Right hindlimb (tissue), 1 donor: Measurements from ENCODE around the gene CCDC178.
"Not testable (repeated sequence)": the region's sequence is repeated elsewhere in the genome, so short reads cannot be mapped to it uniquely, and the experiment has no call there.

Experiments
- DNase-seq: peaks from one replicate; pipeline ENCODE4 v3.0.0-alpha.2; 2018

CCDC178 gene

GRCh38 chr18:32974421-32975162 lies 465.9 kb downstream of the CCDC178 start:
- no peak for DNase-seq

GRCh38 chr18:32968248-32968647 lies 472.3 kb downstream of the CCDC178 start:
- DNase-seq: no peak

DNA sequence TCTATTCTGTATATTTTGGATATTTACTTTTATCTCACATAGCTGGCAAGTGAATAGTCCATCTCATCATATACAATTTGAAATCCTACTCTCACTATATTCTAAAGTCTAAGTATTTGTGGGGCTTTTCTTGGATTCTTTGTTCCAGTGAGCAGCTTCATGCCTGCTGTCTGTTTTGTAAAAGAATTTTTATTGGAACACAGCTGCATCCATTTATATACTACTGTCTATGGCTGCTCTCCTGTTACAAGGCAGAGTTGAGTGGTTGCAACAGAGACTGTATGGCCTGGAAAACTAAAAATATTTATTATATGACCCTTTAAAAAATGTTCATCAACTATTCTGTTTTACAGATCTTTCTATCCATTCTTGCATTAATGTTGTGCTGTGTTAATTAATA lies 474.4 kb downstream of the CCDC178 start:
- no peak for DNase-seq

DNA sequence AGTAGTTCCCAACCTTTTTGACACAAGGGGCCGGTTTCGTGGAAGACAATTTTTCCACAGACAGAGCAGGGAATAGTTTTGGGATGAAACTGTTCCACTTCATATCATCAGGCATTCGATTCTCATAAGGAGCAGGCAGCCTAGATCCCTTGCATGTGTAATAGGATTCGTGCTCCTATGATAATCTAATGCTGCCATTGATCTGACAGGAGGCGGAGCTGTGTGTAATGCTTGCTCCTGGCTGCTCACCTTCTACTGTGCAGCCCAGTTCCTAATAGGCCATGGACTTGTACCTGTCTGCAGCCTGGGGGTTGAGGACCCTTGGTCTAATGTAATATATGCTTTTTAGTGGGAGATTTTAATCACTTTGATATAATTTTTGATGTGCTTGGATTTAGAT lies 479.0 kb downstream of the CCDC178 start:
- no peak for DNase-seq

GRCh38 chr18:32958746-32959145 lies 481.8 kb downstream of the CCDC178 start:
- no peak for DNase-seq

GRCh38 chr18:32956591-32957315 lies 483.8 kb downstream of the CCDC178 start:
- peak; percentile 41 for DNase-seq

- DNase-seq: not testable (repeated sequence)
Measured at GRCh38 chr18:32952318-32952717, 488.2 kb downstream of the CCDC178 start.

DNA sequence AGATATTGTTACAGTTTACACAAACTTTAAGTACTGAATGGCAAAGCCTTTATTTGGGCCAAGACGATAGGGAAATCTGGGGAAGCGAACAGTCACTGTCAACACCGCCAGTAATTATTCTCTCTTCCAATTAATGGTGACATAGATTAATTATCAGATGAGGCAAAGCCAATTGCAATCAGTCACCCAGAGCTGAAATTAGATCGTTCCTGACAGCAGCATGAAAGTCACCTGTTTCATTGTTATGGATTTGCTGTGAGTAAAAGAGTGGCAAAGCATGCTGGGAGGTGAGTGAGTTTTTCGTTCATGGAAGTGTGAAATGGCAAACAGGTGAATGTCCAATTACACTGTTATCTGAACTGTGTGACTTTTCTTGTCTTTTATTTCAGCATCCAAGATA lies 502.9 kb downstream of the CCDC178 start:
- DNase-seq: no peak

- DNase-seq: no peak
Measured at GRCh38 chr18:32937066-32937465, 503.5 kb downstream of the CCDC178 start.

- no peak for DNase-seq
Measured at GRCh38 chr18:32934201-32934600, 506.3 kb downstream of the CCDC178 start.

DNA sequence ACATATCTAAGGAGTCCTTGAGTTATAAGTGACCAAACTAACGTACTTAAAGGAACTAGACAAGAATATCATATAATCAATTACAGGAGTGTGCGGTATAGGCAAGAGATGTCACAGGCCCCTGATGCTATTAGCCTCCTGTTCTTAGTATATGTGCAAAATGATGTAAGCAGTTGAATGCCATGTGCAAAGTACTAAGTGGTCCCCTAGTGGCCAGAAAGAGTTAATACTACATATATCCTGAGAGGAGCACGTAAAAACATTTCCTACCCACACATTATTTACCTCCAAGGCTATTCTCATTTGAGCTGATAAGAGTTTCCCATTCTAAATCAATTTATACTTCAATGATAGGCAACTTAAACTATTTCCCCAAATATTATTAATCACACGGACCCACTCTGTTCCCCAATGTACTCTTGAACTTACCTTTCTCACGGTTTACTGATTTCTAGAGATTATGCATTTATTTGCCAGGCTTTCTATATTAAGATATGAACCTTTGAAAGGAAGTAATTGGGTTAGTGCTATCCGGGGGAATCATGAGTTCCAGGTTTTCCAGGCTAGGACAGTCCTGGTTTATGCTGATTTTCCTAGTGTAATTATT lies 509.7 kb downstream of the CCDC178 start:
- DNase-seq: no peak

DNA sequence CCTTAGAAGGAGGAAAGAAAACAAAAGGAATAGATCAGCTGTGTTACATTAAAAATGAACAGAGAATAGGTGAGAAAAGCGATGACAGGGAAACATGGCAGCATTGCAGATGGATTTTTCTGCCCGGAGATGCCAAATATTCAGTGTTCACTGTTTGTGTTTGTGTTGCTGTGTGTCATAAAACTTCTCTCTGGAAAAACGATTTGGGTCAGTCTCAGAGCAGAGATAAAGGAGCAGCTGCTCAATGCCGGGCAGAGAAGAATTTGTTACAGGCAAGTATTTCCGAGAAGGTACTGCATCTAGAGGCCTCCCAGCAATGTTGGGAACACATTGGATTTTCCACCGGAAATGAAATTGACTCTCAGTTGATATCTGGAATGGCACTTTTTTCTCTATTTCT lies 511.3 kb downstream of the CCDC178 start:
- DNase-seq: no peak

DNA sequence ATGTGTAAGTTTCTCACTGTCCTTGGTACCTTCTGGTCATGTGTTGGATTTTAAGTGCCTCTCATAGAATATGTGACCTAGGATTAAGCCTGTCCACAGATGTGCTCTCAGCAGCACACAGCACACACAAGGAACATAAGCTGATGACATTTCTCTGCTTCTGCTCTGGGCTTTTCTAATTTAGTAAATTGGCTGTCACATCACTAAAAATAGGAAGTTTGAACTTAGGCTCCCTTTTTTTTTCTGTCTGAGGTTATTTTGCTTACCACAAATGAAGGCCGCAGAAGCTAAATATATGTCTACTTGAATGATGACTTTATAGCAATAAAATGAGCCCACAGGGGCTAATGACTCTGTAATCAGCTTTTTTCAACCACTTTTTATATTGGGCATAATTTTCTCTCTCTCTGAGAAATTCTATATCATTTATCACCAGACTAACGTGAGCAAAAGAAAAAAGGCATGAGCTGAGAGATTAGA lies 517.5 kb downstream of the CCDC178 start:
- DNase-seq: no peak

- no peak for DNase-seq
Measured at GRCh38 chr18:32920796-32921787, 519.4 kb downstream of the CCDC178 start.

DNA sequence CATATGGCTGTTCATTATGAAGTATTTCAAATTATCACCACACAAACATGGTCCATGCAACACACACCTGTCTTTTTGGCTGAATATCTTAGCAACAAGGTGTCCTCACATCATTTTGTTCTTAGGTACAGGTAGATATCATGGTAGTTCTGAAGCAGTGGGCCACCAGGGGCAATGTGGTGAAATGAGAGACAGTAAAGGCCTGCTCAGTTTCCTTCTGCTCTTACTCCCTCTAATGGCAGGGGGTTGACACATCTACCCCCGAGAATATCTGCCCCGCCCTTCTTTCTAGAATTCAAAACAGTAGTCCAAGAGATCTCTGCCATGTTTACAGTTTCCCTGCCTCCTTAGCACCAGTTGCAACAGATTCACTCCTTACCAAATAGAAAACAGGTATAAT lies 520.7 kb downstream of the CCDC178 start:
- DNase-seq: no peak

DNA sequence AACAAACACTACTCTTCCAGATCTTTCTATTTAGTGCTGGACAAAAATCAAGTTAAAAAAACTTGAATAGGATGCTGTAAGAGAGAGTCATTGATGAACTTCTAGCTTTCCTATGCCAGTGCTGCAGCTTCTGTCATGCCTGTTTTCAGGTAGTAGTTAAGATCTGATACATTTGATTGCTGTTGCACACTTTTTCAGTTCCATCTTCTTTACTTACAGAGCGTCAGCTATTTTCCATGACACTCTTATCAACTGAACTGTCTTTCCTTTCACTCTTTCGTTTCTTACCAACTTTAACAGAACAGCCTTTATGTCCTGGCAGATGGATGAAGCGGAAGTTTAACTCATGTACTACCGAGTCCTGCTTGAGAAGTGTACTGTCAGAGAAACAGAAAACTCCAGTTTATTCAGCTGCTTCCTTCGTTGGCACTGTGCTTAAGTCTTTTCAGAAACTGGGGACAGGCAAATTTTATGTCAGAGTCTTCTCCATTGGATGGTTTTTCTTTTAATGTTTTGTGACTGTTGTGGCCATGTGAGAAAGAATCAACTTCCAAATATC lies 521.8 kb downstream of the CCDC178 start:
- no peak for DNase-seq

GRCh38 chr18:32915516-32915915 lies 525.0 kb downstream of the CCDC178 start:
- peak; percentile 21 for DNase-seq

DNA sequence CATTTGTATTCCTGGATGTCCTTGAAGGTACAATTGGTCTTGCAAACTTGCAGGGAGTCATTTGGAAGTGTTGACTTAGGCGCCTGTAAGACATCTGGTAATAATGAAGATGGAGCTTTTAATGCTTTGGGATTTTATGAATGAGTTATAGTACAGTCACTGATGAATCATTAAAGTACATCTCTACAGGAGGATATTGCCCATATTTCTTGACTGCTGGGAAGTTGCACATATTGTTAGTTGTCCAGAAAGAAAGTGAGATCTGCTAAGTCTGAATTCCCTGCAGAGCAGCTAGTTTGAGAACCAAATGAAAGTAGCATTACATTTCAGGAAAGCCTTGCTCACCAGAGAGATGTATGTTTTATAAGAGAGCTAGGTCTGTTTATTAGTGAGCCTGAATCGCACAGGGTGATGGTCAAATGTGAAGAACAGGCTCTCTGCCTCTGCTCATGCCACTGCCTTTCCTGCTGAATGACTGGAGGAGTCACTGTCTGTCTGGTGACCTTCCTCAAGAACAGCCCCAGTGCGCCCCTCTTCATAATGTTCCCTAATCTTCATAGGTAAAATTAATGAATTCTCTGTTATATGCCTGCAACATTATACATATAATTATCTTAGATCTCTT lies 528.7 kb downstream of the CCDC178 start:
- no peak for DNase-seq

GRCh38 chr18:32910694-32911296 lies 529.7 kb downstream of the CCDC178 start:
- DNase-seq: peak; percentile 35

- DNase-seq: no peak
Measured at GRCh38 chr18:32909798-32910561, 530.5 kb downstream of the CCDC178 start.

- no peak for DNase-seq
Measured at GRCh38 chr18:32908424-32908805, 532.1 kb downstream of the CCDC178 start.
